CD1c-positive myeloid dendritic cell (primary cell): Measurements from ENCODE around the gene SNRNP48.
A peak's percentile ranks its signal among the peaks of the same experiment; 100 is the strongest.

Source experiments
- DNase-seq: peaks from one replicate; pipeline ENCODE4 v3.0.0-alpha.2; 2016; ENCODE audit errors: extremely low spot score

The SNRNP48 gene

GRCh38 chr6:7644417-7644816, 54.4 kb downstream of the SNRNP48 start:
- no peak for DNase-seq

- DNase-seq: no peak
Measured at GRCh38 chr6:7646394-7646793, 56.4 kb downstream of the SNRNP48 start.

GRCh38 chr6:7647504-7647903, 57.5 kb downstream of the SNRNP48 start:
- DNase-seq: no peak

DNA sequence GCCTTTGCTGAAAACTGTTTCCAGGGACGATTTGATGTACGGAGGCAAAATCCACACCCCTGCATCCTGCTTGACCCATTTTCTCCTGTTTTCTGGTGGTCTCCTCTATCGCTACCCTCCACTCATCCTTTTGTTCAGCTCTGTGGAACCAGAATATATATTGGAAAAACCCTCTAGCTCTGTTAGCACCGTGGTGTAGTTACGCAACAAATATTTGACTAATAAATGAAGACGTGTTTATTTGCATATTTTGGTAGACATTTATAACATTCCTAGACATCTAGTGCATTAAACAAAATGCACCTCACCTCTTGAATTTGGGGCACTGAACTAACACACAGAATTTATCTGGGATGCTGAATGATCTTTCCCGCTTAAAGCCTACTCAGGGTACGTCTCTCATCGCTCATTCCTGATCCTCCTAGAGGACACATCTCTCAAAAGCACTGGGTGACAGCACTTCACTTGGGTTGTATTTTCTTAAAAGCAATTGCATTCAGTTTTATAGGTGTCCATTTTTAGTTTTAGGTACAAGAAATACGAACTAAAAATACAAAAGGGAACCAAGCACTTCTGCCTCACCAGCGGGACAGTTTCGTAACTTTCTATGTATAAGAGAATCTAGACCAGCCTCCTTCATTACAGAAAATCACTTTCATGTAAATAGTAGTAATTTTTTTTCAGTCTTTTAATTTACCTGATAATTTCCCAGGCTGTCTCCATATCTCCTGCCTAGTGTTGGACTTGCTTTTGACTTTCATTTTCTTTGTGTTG, 59.2 kb downstream of the SNRNP48 start:
- peak; percentile 48 for DNase-seq

DNA sequence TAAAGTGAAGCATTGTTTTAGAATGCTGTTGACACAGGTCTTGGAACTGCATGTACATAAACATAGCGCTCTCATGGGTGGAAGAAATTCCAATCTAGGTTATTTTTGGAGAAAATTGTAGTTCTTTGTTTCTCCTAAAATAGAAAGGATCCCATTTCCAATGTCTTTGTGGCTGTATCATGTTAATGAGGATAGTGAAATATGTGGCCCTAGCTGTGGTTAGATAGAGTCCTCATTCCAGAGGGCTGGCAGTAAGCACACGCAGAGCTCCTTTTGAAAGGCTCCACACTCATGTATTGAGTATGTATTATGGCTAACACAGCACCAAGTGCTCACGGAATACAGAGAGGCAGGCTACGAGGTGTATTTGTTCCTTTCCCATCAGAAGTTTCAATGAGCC, 60.9 kb downstream of the SNRNP48 start:
- DNase-seq: no peak

DNA sequence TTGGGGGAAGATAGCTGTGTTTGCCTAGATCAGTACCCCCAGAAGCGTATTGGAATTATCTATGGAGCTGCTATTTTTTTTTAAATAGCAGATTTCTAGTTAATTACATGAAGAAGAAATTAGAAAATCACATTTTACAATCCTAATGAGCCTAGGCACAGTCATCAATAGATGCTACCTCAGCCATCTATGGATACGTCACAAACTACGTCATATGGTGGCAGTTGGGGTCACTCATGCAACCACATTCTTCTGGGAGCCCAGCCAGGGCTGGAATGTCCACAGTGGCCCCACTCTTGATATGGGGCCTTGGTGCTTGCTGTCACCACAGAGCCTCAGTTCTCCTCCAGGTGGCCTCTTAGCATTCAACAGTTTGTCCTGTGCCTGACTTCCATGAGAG, 63.0 kb downstream of the SNRNP48 start:
- DNase-seq: no peak

- DNase-seq: no peak
Measured at GRCh38 chr6:7656355-7656754, 66.4 kb downstream of the SNRNP48 start.

DNA sequence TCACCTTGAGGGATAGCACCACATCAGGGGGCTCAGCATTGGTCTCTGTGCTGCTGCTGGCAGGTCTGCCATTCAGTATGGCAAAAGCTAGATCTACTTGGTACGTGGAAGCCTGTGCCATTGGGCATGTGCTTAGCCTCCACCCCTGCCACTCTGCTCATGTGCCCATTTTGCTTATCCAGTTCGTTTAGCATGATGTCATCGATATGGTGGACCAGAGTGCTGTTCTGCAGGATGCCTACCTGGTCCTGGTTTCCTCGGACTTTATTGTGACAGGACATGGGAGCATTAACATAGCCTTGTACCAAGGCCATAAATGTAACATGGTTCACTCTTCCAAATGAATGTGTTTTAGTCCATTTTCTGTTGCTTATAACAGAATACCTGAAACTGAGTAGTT, 68.5 kb downstream of the SNRNP48 start:
- DNase-seq: no peak

GRCh38 chr6:7661364-7661763, 71.4 kb downstream of the SNRNP48 start:
- DNase-seq: no peak
